Trophoblast cell (in vitro differentiated cells and primary cell): ENCODE data around the gene CTU2.
A peak's percentile ranks its signal among the peaks of the same experiment; 100 is the strongest.

ENCODE experiments used
- DNase-seq, 2 donors: peaks; one replicate each; pipeline ENCODE4 v3.0.0-alpha.2; 2016
- H2AFZ ChIP-seq: 2 replicates; pipeline ENCODE4 v1.6.1; 2013; ENCODE audit warnings: low read length, moderate library complexity, mild to moderate bottlenecking; ENCODE audit not compliant: insufficient read depth, poor library complexity
- H2AK5ac ChIP-seq: 2 replicates; pipeline ENCODE4 v1.6.1; 2013; ENCODE audit warnings: mild to moderate bottlenecking, low read length
- H2BK120ac ChIP-seq: 2 replicates; pipeline ENCODE4 v1.6.1; 2013; ENCODE audit warnings: low read length, mild to moderate bottlenecking, moderate library complexity; ENCODE audit not compliant: insufficient read depth, poor library complexity
- H2BK12ac ChIP-seq: 2 replicates; pipeline ENCODE4 v1.6.1; 2013; ENCODE audit warnings: mild to moderate bottlenecking, low read length, moderate library complexity
- H2BK5ac ChIP-seq: 2 replicates; pipeline ENCODE4 v1.6.1; 2013; ENCODE audit warnings: low read length, low read depth, moderate library complexity, mild to moderate bottlenecking; ENCODE audit not compliant: poor library complexity
- H3K14ac ChIP-seq: 2 replicates; pipeline ENCODE4 v1.6.1; 2013; ENCODE audit warnings: mild to moderate bottlenecking, low read length
- H3K18ac ChIP-seq: 2 replicates; pipeline ENCODE4 v1.6.1; 2013; ENCODE audit warnings: mild to moderate bottlenecking, low read length
- H3K23ac ChIP-seq: 2 replicates; pipeline ENCODE4 v1.6.1; 2013; ENCODE audit warnings: low read length
- H3K27ac ChIP-seq: 2 replicates; pipeline ENCODE4 v1.5.1; 2013; ENCODE audit warnings: low read depth, mild to moderate bottlenecking, inconsistent platforms, low read length, moderate library complexity
- H3K27me3 ChIP-seq: 2 replicates; pipeline ENCODE4 v1.6.1; 2013; ENCODE audit warnings: inconsistent platforms, mild to moderate bottlenecking, low read length, moderate library complexity; ENCODE audit not compliant: insufficient read depth
- H3K36me3 ChIP-seq, 2 experiments: 1 replicate in 1 of 2; 2 replicates in 1 of 2; pipeline ENCODE4 v1.6.1; 2013; ENCODE audit warnings: low read length in 2 of 2, mild to moderate bottlenecking in 2 of 2, moderate library complexity in 1 of 2; ENCODE audit not compliant: insufficient read depth in 2 of 2, control insufficient read depth in 1 of 2
- H3K4ac ChIP-seq: 2 replicates; pipeline ENCODE4 v1.6.1; 2013; ENCODE audit warnings: low read depth, mild to moderate bottlenecking, low read length, moderate library complexity
- H3K4me1 ChIP-seq, 2 experiments: 1 replicate in 1 of 2; 2 replicates in 1 of 2; pipeline ENCODE4 v1.6.1; 2013; ENCODE audit warnings: low read length in 2 of 2, mild to moderate bottlenecking in 2 of 2, moderate library complexity in 1 of 2; ENCODE audit not compliant: insufficient read depth in 2 of 2, control insufficient read depth in 1 of 2
- H3K4me2 ChIP-seq: 2 replicates; pipeline ENCODE4 v1.6.1; 2013; ENCODE audit warnings: inconsistent platforms, mild to moderate bottlenecking, low read length, moderate library complexity
- H3K4me3 ChIP-seq: 2 replicates; pipeline ENCODE4 v1.5.1; 2013; ENCODE audit warnings: mild to moderate bottlenecking, low read depth, low read length, inconsistent platforms
- H3K79me1 ChIP-seq: one replicate; pipeline ENCODE4 v1.6.1; 2013; ENCODE audit warnings: low read length
- H3K79me2 ChIP-seq: 2 replicates; pipeline ENCODE4 v1.6.1; 2013; ENCODE audit warnings: low read length, mild to moderate bottlenecking; ENCODE audit not compliant: control insufficient read depth, insufficient read depth, poor library complexity
- H3K9ac ChIP-seq: 2 replicates; pipeline ENCODE4 v1.6.1; 2013; ENCODE audit warnings: mild to moderate bottlenecking, low read length
- H3K9me3 ChIP-seq: 2 replicates; pipeline ENCODE4 v1.6.1; 2013; ENCODE audit warnings: low read depth, mild to moderate bottlenecking, control low read depth, inconsistent platforms, low read length; ENCODE audit not compliant: insufficient read depth
- H4K12ac ChIP-seq: 2 replicates; pipeline ENCODE4 v1.6.1; 2013; ENCODE audit warnings: low read depth, mild to moderate bottlenecking, low read length, moderate library complexity
- H4K8ac ChIP-seq: 2 replicates; pipeline ENCODE4 v1.6.1; 2013; ENCODE audit warnings: low read depth, mild to moderate bottlenecking, low read length, moderate library complexity
- H4K91ac ChIP-seq: one replicate; pipeline ENCODE4 v1.6.1; 2013; ENCODE audit warnings: low read depth, mild to moderate bottlenecking, low read length, moderate library complexity
- WGBS: extraction: QIAGEN DNeasy Blood & Tissue Kit; methylation state at CpG from one replicate; pipeline ENCODE4 v1.1.7; 2013; ENCODE audit warnings: missing lambda C conversion rate; ENCODE audit not compliant: insufficient read length, insufficient coverage; ENCODE audit errors: extremely low coverage; 5-methylcytosine and 5-hydroxymethylcytosine counted together

Gene CTU2

DNA sequence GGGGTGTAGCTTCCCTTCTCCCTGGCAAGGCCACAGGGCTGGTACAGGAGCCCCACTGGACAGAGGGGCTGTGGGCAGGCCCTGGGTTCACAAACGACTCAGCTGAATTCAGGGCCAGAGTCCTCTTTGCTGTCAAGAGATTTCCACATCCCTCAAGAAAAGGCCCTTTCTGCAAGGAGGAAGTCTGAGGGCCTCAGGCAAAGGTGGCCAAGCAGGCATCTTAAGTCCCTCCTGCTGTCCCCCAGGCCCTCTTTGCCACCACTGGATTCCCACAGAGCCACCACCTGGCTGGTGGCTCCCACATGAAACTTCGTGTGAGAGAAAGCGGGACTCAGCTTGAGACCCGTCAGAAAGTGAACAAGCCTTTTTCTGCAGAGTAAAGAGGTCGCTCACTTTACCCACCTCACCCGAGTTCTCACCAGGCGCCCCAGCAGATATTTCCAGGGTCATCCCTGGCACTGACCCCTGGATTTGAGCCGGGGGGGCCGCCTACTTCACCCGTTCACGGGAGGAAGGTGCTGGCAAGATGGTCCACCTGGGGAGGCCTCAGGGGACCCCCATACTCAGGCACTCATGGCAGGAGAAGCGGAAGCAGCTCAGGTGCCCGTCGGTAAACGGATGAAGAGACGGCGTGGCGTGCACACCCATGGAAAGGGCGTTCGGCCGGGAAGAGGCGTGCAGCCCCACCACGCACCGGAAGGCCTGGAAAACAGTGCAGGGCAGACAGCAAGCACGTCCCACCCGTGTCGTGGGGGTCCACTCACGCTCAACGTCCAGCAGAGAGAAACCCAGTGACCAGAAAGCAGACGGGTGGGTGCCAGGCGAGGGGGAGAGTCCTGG, 3.7 kb upstream of the CTU2 start:
- H2AFZ ChIP-seq, result no peak overlapping the region
- H2BK12ac ChIP-seq, result no peak overlapping the region
- H2AK5ac ChIP-seq, result no peak overlapping the region
- H3K9ac ChIP-seq, result no peak overlapping the region
- no peak overlapping the region for H4K91ac ChIP-seq
- no peak overlapping the region for H2BK5ac ChIP-seq
- no peak for DNase-seq
- H4K8ac ChIP-seq, result no peak overlapping the region
- peaks cover 4 to 14% of the 10 kb centered on the region in 2 experiments for H3K4me1 ChIP-seq
- H3K27me3 ChIP-seq, result no peaks in the 10 kb centered on the region
- no peak overlapping the region for H3K4me2 ChIP-seq
- H3K14ac ChIP-seq, result no peak overlapping the region
- no peak overlapping the region for H3K23ac ChIP-seq
- H4K12ac ChIP-seq, result no peak overlapping the region
- H3K4ac ChIP-seq, result no peak overlapping the region
- no peaks in the 10 kb centered on the region for H3K79me2 ChIP-seq
- no CpG with 5 or more reads among the region's 31 CpGs for WGBS
- no peak overlapping the region for H2BK120ac ChIP-seq
- no peak overlapping the region for H3K18ac ChIP-seq
- H3K79me1 ChIP-seq, result peaks cover 2% of the 10 kb centered on the region
- no peak overlapping the region for H3K27ac ChIP-seq
- H3K36me3 ChIP-seq, result peaks cover 21 to 24% of the 10 kb centered on the region in 2 experiments
- H3K4me3 ChIP-seq, result no peak overlapping the region
- peaks cover 2% of the 10 kb centered on the region for H3K9me3 ChIP-seq

DNA sequence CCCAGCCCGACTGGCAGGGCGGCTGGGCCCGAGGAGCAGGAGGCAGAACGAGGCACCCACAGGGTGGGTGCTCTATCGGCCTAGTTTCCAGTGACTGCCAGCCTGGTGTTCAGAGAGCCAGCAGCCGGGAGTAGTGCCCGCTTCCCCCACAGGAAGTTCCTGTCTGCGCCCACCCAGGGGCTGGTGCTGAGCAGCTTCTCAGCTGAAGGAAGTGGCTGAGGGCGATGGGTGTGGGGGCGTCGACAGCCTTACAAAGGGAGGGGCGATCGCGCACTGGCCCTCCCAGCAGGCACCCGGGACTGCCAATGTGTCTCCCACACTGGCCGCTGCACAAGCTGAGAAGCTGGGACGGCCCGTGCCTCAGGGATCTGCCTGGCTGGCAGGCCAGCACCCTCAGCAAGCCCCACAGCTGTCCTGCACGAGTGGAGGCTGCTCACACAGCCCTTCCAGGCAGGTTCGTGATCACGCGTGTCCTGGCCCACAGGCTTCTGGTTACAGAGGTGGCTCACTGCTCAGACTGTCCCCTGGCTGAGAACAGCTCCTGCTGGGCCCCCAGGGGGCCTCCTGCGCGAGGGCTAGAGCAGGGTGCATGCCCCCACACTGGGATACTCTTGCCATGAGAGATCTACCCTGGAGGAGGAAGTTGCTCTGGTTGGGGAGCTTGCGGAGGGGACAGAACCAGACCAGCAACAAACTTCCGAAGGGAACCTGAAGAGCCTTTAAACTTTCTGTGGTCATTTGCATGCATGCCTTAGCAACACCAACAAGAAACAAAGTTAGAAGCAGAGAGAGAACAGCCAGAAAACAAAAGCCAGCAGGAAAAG, 2.6 kb upstream of the CTU2 start:
- Histone ChIP-seq H3K27me3 (no peaks in the 10 kb centered on the region), H2BK12ac (no peak overlapping the region), H2BK120ac (no peak overlapping the region), H3K9me3 (peaks cover 2% of the 10 kb centered on the region), H4K8ac (no peak overlapping the region), H3K79me1 (peaks cover 2% of the 10 kb centered on the region), H3K14ac (no peak overlapping the region), H4K91ac (no peak overlapping the region), H3K9ac (no peak overlapping the region), H4K12ac (no peak overlapping the region), H3K4ac (no peak overlapping the region), H3K4me2 (no peak overlapping the region), H3K27ac (no peak overlapping the region), H3K36me3 (peaks cover 13% of the 10 kb centered on the region in 2 experiments), H3K4me3 (no peak overlapping the region), H2AK5ac (no peak overlapping the region), H3K23ac (no peak overlapping the region), H3K79me2 (no peaks in the 10 kb centered on the region), H2BK5ac (no peak overlapping the region), H2AFZ (no peak overlapping the region), H3K18ac (no peak overlapping the region), H3K4me1 (peaks cover 4 to 14% of the 10 kb centered on the region in 2 experiments)
- no CpG with 5 or more reads among the region's 26 CpGs for WGBS
- no peak for DNase-seq

DNA sequence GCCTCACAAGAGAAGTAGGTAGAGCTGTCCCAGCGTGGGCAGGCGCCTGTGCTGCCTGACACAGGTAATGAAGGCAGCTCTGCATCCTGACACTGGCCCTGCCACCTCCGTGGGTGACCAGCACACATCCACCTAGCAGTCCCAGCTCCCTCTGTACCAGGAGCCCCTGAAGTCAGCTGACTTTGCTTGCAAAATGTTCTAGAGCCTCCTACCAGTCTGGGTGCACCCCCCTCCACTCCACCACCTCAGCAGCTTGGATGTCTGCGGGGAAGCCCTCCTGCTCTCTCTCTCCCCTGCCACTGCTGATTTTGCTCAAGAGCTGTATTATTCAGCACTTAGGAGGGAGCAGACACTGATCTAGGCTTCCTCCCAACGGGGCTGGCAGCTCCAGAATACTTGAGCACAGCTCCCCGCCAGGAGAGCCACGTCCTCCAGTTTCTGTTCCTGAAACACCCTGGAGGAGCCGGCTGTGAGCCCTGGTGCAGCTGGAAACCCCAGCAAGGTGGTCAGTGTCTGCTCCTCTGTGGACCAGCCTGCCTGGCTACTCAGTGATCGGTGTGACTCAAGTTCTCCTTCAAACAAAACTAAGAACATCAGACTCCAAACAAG, 1.1 kb upstream of the CTU2 start:
- no peak overlapping the region for H3K4me3 ChIP-seq

DNA sequence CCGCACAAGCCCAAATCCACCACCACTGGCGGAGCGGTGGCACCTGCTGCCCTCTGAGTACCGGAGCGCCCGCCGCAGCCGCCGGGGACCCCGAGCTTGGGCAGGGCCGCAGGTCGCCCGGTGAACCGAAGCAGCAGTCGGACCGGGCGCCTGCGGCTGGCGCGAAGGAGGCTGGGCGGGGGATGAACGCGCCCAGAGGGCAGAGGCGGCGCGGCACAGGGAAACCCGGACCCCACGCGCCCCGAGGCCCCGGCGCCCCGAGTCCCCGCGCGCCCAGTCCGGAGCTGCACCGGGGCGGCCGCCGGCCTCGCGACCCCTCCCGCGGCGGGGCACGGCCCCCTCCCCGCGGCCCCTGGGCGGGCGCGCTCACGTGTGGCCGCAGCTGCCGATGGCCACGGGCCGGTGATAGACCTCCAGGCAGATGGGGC, 488 bp upstream of the CTU2 start:
- peaks cover 2% of the 10 kb centered on the region for H3K79me1 ChIP-seq
- H3K9me3 ChIP-seq, result no peaks in the 10 kb centered on the region
- no peak overlapping the region for H2BK5ac ChIP-seq
- H3K36me3 ChIP-seq, result peaks cover 9 to 12% of the 10 kb centered on the region in 2 experiments
- peak overlapping the region; percentile 87 for H3K4me2 ChIP-seq
- peaks cover 4 to 14% of the 10 kb centered on the region in 2 experiments for H3K4me1 ChIP-seq
- no peak overlapping the region for H3K23ac ChIP-seq
- H4K12ac ChIP-seq, result no peak overlapping the region
- no peak overlapping the region for H3K27ac ChIP-seq
- peak in 1 of 2 donors; percentile 19 for DNase-seq
- H2BK120ac ChIP-seq, result peak overlapping the region; percentile 33
- H3K4ac ChIP-seq, result no peak overlapping the region
- H3K79me2 ChIP-seq, result no peaks in the 10 kb centered on the region
- peak overlapping the region; percentile 54 for H3K18ac ChIP-seq
- H3K4me3 ChIP-seq, result peak overlapping the region; percentile 89
- no peak overlapping the region for H2BK12ac ChIP-seq
- peak overlapping the region; percentile 82 for H3K9ac ChIP-seq
- peak overlapping the region; percentile 87 for H2AFZ ChIP-seq
- no peak overlapping the region for H4K91ac ChIP-seq
- H3K14ac ChIP-seq, result peak overlapping the region; percentile 64
- peak overlapping the region; percentile 75 for H4K8ac ChIP-seq
- H2AK5ac ChIP-seq, result no peak overlapping the region
- H3K27me3 ChIP-seq, result no peaks in the 10 kb centered on the region
- no CpG with 5 or more reads among the region's 57 CpGs for WGBS

More for the DNA sequence above, 1.1 kb upstream of the CTU2 start:
- no peak overlapping the region for H3K23ac ChIP-seq
- WGBS, result no CpG with 5 or more reads among the region's 9 CpGs
- H3K18ac ChIP-seq, result no peak overlapping the region
- H3K9ac ChIP-seq, result no peak overlapping the region
- no peaks in the 10 kb centered on the region for H3K79me2 ChIP-seq
- peak in 1 of 2 donors; percentile 13 for DNase-seq
- peaks cover 4 to 14% of the 10 kb centered on the region in 2 experiments for H3K4me1 ChIP-seq
- no peak overlapping the region for H2AFZ ChIP-seq
- H3K14ac ChIP-seq, result no peak overlapping the region
- H3K79me1 ChIP-seq, result peaks cover 2% of the 10 kb centered on the region
- H3K9me3 ChIP-seq, result no peaks in the 10 kb centered on the region
- peaks cover 7 to 10% of the 10 kb centered on the region in 2 experiments for H3K36me3 ChIP-seq
- H3K27ac ChIP-seq, result no peak overlapping the region
- H4K12ac ChIP-seq, result no peak overlapping the region
- H2BK120ac ChIP-seq, result no peak overlapping the region
- H3K4ac ChIP-seq, result no peak overlapping the region
- no peak overlapping the region for H2BK5ac ChIP-seq
- no peak overlapping the region for H4K91ac ChIP-seq
- H2BK12ac ChIP-seq, result no peak overlapping the region
- H3K27me3 ChIP-seq, result no peaks in the 10 kb centered on the region
- peak overlapping the region; percentile 87 for H3K4me2 ChIP-seq
- no peak overlapping the region for H4K8ac ChIP-seq
- H2AK5ac ChIP-seq, result no peak overlapping the region
